Mucosa of rectum (tissue), 2 donors: ENCODE results near the gene KCNJ13.

Source experiments
- H3K27ac ChIP-seq, 2 donors: one replicate each; pipeline ENCODE4 v1.7.0; 2013; ENCODE audit warnings: inconsistent platforms in 2 of 2, low read depth in 2 of 2, low read length in 2 of 2
- H3K27me3 ChIP-seq, 2 donors: one replicate each; pipeline ENCODE4 v1.7.0; 2013; ENCODE audit warnings: low read length in 2 of 2; ENCODE audit not compliant: control insufficient read depth in 2 of 2, insufficient read depth in 2 of 2
- H3K36me3 ChIP-seq, 2 donors: one replicate each; pipeline ENCODE4 v1.7.0; 2013; ENCODE audit warnings: low read length in 2 of 2; ENCODE audit not compliant: control insufficient read depth in 2 of 2, insufficient read depth in 2 of 2
- H3K4me1 ChIP-seq, 2 donors: one replicate each; pipeline ENCODE4 v1.7.0; 2013; ENCODE audit warnings: low read length in 2 of 2, mild to moderate bottlenecking in 1 of 2; ENCODE audit not compliant: control insufficient read depth in 2 of 2, insufficient read depth in 2 of 2
- H3K4me3 ChIP-seq, 2 donors: one replicate each; pipeline ENCODE4 v1.7.0; 2013; ENCODE audit warnings: low read length in 2 of 2
- H3K9ac ChIP-seq, 2 donors: one replicate each; pipeline ENCODE4 v1.7.0; 2013; ENCODE audit warnings: low read length in 2 of 2, low read depth in 1 of 2, mild to moderate bottlenecking in 1 of 2
- H3K9me3 ChIP-seq, 2 donors: one replicate each; pipeline ENCODE4 v1.7.0; 2013; ENCODE audit warnings: low read length in 2 of 2; ENCODE audit not compliant: control insufficient read depth in 2 of 2
- donor health status: healthy.
- donor health status: Normal muscosa, but diverticular disease.

The KCNJ13 gene

DNA sequence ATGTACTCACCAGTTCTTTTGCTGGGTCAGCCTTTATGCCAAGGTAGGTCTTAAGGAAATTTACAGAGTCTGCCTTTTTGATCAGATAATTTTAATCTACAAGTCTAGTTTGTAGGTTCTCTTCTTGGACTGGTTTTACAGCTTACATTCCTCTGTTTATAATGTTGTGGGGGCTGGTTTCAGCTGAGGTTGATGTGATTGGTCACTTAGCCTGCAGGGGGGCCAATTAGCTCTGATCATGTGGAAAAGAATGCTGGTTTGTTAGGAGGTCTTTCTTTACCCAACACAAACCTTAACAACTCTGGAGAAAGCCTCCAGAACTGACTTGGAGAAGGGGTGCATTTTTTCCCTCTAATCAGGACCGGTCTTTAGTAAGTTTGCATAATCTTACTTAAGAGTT lies at the start of gene KCNJ13:
Gene KCNJ13 (minus strand): TSS at position 131 of the 400 bp plus-strand sequence. CDS start 5,203 bp downstream, outside the sequence.
- Histone ChIP-seq H3K9ac (no peak within 1 kb of the TSS), H3K4me1 (no peaks in the 10 kb centered on the region), H3K4me3 (no peak within 1 kb of the TSS), H3K27me3 (no peaks in the 10 kb centered on the region), H3K36me3 (peaks cover 4 to 8% of the 10 kb centered on the region in 2 donors), H3K27ac (no peak within 1 kb of the TSS), H3K9me3 (no peaks in the 10 kb centered on the region)

- no peak overlapping the region for H3K4me3 ChIP-seq
- H3K9ac ChIP-seq = no peak overlapping the region
- H3K4me1 ChIP-seq = no peaks in the 10 kb centered on the region
- no peak overlapping the region for H3K27ac ChIP-seq
- peaks cover 42 to 56% of the 10 kb centered on the region in 2 donors for H3K36me3 ChIP-seq
- H3K9me3 ChIP-seq = no peaks in the 10 kb centered on the region
- H3K27me3 ChIP-seq = no peaks in the 10 kb centered on the region
Measured at GRCh38 chr2:232817756-232818155, 41.4 kb upstream of the KCNJ13 start.

GRCh38 chr2:232816657-232817056 lies 40.3 kb upstream of the KCNJ13 start:
- no peak overlapping the region for H3K27ac ChIP-seq
- no peaks in the 10 kb centered on the region for H3K27me3 ChIP-seq
- H3K36me3 ChIP-seq = peaks cover 46 to 63% of the 10 kb centered on the region in 2 donors
- H3K4me3 ChIP-seq = no peak overlapping the region
- no peaks in the 10 kb centered on the region for H3K4me1 ChIP-seq
- H3K9me3 ChIP-seq = no peaks in the 10 kb centered on the region
- H3K9ac ChIP-seq = no peak overlapping the region

GRCh38 chr2:232815569-232815968 lies 39.2 kb upstream of the KCNJ13 start:
- no peaks in the 10 kb centered on the region for H3K27me3 ChIP-seq
- H3K9me3 ChIP-seq = no peaks in the 10 kb centered on the region
- peak overlapping the region in 1 of 2 donors; percentile 11 for H3K9ac ChIP-seq
- H3K4me3 ChIP-seq = no peak overlapping the region
- peaks cover 56 to 70% of the 10 kb centered on the region in 2 donors for H3K36me3 ChIP-seq
- no peaks in the 10 kb centered on the region for H3K4me1 ChIP-seq
- H3K27ac ChIP-seq = no peak overlapping the region

DNA sequence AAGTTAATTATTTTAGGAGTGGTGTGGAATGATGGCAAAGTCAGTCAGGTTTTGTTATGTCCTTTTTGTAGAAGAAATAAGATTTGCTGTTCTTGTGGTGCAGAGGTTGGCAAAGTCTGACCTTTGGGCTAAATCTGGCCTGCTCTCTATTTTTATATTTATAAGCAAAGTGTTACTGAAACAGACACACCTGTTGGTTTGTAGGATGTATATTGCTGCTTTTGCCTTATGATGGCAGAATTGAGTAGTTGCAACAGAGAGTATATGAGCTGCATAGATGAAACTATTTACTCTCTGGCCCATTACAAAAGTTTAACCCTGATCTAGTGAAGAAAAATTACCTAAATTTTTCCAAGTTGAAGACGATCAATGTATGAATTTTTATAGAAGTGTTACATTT lies 34.1 kb upstream of the KCNJ13 start:
- Histone ChIP-seq H3K9me3 (no peaks in the 10 kb centered on the region), H3K36me3 (peaks cover 41 to 65% of the 10 kb centered on the region in 2 donors), H3K27ac (no peak overlapping the region), H3K4me3 (no peak overlapping the region), H3K9ac (no peak overlapping the region), H3K4me1 (peaks cover 0 to 2% of the 10 kb centered on the region in 2 donors), H3K27me3 (no peaks in the 10 kb centered on the region)

DNA sequence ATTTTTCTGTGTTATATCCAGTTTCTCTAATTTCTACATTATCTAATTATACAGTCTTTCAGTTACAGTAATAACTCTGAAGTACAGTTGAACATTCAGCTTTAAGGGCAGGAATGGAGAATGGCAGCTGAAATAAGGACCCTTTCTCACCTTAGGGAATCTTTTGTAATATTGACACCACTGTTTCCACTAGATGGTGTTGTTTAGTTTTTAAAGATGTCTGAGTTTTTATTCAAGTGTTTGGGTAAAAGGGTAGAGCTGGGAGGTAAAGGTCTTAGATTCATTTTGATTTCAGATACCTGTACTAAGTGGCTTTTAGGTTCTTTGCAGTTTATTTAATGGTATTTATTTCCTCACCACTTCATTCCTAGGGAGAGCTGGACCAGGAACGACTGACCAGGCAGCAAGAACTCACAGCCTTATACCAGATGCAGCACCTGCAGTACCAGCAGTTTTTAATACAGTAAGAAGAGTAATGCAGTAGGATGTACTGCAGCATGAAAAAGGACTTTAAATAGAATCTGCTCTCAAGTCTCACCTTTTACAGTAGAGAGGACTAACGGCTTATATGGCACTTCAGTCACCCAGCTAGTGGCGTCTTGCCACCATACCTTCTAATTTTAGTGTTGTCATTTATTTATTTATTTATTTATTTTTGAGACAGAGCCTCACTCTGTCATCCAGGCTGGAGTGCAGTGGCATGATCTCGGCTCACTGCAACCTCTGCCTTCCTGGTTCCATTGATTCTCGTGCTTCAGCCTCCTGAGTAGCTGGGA lies 33.2 kb upstream of the KCNJ13 start:
- H3K9ac ChIP-seq = no peak overlapping the region
- H3K27ac ChIP-seq = no peak overlapping the region
- H3K36me3 ChIP-seq = peaks cover 34 to 55% of the 10 kb centered on the region in 2 donors

DNA sequence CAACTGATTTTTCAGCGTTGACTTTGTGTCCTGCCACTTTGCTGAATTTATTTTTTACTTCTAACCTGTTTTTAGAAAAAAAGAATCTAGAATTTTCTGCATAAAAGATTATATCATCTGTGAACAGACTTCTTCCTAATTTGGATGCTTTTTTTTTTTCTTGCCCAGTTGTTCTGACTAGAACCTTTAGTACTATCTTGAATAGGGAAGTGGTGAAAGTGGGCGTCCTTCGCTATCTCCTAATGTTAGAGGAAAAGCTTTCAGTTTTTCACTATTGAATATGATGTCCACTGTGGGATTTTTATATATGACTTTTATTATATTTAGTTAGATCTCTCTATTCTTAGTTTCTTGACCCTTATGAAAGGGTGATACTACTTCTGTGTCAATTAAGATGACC lies 25.7 kb upstream of the KCNJ13 start:
- no peaks in the 10 kb centered on the region for H3K9me3 ChIP-seq
- H3K9ac ChIP-seq = no peak overlapping the region
- peaks cover 9 to 11% of the 10 kb centered on the region in 2 donors for H3K36me3 ChIP-seq
- peaks cover 0 to 3% of the 10 kb centered on the region in 2 donors for H3K4me1 ChIP-seq
- no peaks in the 10 kb centered on the region for H3K27me3 ChIP-seq
- H3K4me3 ChIP-seq = no peak overlapping the region
- no peak overlapping the region for H3K27ac ChIP-seq

More for the DNA sequence above, 33.2 kb upstream of the KCNJ13 start:
- peaks cover 0 to 2% of the 10 kb centered on the region in 2 donors for H3K4me1 ChIP-seq
- no peaks in the 10 kb centered on the region for H3K27me3 ChIP-seq
- H3K9me3 ChIP-seq = no peaks in the 10 kb centered on the region
- no peak overlapping the region for H3K4me3 ChIP-seq

DNA sequence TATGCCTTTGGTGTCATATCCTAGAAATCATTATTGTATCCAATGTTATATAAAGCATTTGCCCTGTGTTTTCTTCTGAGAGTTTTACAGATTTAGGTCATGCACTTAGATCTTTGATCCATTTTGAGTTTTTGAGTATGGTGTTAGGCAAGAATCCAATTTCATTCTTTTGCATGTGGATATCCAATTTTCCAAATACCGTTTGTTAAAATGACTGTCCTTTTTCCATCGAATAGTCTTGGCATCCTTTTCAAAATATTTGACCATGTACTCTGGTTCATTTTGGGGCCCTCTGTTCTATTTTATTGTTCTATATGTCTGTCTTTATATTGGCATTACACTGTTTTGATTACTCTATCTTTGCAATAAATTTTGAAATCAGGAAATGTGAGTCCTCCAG lies 23.8 kb upstream of the KCNJ13 start:
- no peak overlapping the region for H3K27ac ChIP-seq
- H3K4me1 ChIP-seq = peaks cover 0 to 3% of the 10 kb centered on the region in 2 donors
- H3K36me3 ChIP-seq = peaks cover 10 to 17% of the 10 kb centered on the region in 2 donors
- no peaks in the 10 kb centered on the region for H3K27me3 ChIP-seq
- no peak overlapping the region for H3K4me3 ChIP-seq
- no peak overlapping the region for H3K9ac ChIP-seq
- no peaks in the 10 kb centered on the region for H3K9me3 ChIP-seq

DNA sequence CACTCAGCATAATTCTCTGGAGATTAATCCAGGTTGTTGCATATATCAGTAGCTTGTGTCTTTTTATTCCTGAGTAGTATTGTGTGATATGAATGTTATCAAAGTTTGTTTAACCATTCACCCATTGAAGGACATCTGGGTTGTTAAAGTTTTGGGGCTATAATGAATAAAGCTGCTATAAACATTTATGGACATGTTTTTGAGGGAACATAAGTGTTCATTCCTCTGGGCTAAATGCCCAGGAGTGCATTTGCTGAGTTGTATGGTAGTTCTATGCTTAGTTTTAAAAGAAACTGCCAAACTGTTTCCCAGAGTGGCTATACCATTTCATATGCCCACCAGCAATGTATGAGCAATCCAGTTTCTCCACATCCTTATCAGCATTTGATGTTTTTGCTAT lies 21.8 kb upstream of the KCNJ13 start:
- H3K4me3 ChIP-seq = no peak overlapping the region
- peaks cover 27 to 32% of the 10 kb centered on the region in 2 donors for H3K36me3 ChIP-seq
- peaks cover 0 to 3% of the 10 kb centered on the region in 2 donors for H3K4me1 ChIP-seq
- H3K27ac ChIP-seq = peak overlapping the region in 1 of 2 donors; percentile 7
- H3K9ac ChIP-seq = no peak overlapping the region
- no peaks in the 10 kb centered on the region for H3K9me3 ChIP-seq
- no peaks in the 10 kb centered on the region for H3K27me3 ChIP-seq

DNA sequence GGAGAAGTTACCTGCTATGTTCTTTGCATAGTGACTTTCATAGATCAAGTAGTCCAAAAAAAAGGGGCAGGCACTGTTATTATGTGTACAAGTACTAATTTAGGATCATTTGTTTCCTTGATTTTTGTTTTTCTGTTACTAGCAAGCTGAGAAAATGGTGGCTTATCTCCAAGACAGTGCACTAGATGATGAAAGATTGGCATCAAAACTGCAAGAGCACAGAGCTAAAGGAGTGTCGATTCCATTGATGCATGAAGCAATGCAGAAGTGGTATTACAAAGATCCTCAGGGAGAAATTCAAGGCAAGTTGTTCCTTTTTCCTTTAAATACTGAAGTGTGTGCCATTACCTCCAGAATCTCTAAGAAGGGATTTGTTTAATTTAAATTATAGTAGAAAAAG lies 19.6 kb upstream of the KCNJ13 start:
- Histone ChIP-seq H3K9ac (no peak overlapping the region), H3K27ac (no peak overlapping the region), H3K9me3 (no peaks in the 10 kb centered on the region), H3K36me3 (peaks cover 47 to 54% of the 10 kb centered on the region in 2 donors), H3K27me3 (no peaks in the 10 kb centered on the region), H3K4me1 (peaks cover 0 to 3% of the 10 kb centered on the region in 2 donors), H3K4me3 (no peak overlapping the region)
